Activated CD4-positive, alpha-beta T cell treated with anti-CD3 and anti-CD28 coated beads for 24 hours (primary cell): ENCODE results near the gene MRPL28.
"Not testable (repeated sequence)": the region's sequence is repeated elsewhere in the genome, so short reads cannot be mapped to it uniquely, and the experiment has no call there.

ENCODE experiments used
- DNase-seq, 2 donors: peaks; one replicate each; pipeline ENCODE4 v3.0.0-alpha.2; 2020; ENCODE audit warnings: low read depth in 2 of 2

Gene MRPL28

DNA sequence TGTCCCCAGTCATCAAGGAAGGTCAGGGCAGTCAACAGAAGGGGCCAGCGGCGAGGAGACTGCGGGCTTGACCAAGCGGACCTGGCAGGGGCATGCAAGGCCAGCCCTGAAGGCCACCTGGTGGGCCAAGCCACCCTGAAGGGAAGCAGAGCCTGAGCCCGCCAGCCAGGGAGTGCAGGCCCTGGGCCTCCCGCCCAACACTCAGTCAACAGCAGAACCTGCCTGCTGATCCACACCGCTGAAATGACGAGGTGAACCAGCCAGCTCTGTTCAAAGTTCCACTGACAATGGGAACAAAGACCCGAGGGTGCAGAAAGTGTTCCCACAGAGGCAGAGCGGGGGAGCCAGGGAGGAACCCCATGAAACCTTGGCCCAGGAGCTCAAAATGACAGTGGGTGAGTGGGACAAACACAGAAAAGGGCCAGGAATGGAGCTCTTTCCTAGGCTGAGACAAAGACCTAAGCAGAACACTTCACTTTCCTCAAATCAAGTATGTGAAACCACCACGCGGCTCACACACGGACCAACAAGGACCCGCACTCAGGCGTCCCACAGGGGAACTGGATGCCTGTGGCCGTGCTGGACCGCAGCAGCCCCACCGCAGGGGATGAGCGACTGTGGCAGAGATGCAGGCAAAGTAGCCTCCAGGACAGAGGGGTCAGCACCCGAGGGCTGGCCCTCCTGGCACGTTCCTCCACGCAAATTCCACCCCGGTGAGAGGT is 29.8 kb downstream of the MRPL28 start:
- DNase-seq, result no peak

DNA sequence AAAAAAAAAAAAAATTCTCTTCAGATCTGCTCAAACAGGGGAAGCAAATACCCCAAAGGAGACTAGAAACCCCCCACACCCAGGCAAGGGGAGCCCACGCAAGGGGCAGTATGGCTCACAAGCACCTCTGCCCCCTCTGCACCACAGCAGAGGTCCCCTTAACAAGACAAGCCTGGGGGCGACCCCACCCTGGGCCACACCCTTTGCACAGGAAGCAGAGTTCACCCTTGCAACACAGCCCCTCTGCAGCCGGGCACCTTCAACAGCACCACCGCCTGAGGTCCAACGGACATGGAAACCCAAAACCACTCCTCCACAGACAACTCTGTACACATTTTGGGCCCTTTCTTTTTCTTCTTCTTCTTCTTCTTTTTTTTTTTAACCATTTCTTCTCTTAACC is 30.7 kb downstream of the MRPL28 start:
- no peak for DNase-seq

DNA sequence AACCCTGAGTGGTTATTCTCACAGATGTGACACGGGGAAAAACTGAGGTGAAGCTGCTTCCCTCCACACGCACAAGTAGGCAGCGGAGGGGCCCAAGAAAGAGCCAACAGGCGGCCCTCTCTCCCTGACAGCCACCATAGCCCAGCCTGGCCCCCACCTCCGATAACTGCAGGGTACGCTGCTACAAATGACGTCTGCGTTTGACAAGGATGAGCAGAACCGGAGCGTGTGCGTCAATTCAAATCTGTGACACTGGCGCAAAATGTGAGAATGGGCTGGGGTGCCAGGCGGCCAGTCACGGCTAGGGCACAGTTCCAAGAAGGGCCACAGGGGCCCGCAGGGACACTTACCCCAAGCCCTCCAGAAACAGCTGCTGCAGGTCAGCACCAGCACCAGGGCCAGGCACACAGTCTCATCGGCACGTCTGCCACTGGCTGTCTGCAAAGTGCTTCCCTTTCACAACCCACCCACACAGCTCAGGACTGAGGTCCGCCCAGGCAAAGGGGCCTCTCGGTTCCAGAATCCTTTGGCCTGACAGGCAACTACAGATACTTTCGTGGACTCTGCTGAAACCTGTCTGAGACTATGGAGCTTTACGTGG is 32.3 kb downstream of the MRPL28 start:
- no peak for DNase-seq

DNA sequence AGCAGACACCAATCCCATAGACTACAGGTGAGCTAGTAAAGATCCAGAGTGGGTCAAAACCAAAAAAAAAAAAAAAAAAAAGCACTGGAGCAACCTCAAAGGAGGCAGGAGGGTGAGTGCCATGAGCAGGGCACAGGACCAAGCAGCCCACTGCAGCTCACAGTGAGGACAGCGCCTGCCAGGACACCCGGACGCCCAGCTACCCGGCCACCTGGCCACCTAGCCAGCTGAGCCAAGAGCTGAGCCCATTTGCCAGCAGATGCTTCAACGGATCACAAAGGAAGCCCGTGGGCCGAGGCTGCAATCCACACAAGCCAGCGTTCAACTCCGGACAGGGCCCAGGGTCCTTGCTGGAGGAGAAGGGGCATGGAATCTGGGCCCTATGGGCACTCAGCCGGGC is 32.9 kb downstream of the MRPL28 start:
- no peak for DNase-seq

DNA sequence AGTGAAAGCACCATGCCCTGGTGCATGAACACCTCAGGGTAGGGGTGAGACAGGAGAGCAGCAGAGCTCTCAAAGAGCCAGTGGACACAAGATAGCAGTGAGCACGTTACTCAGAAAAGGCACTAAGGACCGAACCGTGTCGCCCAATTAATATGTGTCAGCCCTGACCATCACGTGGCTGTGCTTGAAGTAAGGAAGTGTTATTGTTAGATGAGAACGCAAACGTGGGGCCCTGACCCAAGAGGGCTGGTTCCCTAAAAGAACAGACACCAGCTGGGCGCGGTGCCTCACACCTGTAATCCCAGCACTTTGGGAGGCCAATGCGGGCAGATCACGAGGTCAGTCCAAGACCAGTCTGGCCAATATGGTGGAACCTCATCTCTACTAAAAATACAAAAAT is 34.1 kb downstream of the MRPL28 start:
- DNase-seq, result no peak

DNA sequence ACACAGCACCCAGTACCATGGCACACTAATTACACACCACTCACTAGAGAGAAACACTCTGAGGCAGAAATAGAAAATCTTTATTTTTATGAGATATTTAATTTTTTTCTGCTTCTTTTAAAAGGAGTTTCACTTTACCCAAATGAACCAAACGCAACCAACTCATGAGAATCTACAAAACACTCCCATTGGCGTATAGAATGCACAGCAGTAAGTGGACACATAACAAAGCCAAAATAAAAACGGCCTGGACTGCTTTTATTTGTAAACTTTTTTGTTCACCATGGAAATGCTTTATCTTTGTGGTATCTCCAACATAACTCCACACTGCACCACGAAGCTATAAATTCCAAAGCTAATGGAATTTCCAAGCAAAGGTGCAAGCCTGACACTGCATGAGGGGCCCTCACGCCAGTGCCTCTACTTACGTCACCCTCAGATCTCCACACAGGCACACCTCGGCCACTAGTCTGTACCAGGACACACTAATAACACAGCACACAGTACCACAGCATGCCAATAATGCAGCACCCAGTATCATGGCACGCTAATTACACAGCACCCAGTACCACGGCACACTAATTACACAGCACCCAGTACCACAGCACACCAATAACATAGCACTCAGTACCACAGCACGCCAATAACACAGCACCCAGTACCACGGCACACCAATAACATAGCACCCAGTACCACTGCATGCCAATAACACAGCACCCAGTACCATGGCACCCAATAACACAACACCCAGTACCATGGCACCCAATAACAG is 35.3 kb downstream of the MRPL28 start:
- DNase-seq, result not testable (repeated sequence)

DNA sequence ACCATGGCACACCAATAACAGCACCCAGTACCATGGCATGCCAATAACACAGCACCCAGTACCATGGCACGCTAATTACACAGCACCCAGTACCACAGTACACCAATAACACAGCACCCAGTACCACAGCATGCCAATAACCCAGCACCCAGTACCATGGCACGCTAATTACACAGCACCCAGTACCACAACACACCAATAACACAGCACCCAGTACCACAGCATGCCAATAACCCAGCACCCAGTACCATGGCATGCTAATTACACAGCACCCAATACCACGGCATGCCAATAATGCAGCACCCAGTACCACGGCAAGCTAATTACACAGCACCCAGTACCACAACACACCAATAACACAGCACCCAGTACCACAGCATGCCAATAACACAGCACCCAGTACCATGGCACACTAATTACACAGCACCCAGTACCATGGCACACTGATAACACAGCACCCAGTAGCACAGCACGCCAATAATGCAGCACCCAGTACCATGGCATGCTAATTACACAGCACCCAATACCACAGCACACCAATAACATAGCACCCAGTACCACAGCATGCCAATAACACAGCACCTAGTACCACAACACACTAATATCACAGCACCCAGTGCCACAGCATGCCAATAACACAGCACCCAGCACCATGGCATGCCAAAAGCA is 36.0 kb downstream of the MRPL28 start:
- DNase-seq, result not testable (repeated sequence)

DNA sequence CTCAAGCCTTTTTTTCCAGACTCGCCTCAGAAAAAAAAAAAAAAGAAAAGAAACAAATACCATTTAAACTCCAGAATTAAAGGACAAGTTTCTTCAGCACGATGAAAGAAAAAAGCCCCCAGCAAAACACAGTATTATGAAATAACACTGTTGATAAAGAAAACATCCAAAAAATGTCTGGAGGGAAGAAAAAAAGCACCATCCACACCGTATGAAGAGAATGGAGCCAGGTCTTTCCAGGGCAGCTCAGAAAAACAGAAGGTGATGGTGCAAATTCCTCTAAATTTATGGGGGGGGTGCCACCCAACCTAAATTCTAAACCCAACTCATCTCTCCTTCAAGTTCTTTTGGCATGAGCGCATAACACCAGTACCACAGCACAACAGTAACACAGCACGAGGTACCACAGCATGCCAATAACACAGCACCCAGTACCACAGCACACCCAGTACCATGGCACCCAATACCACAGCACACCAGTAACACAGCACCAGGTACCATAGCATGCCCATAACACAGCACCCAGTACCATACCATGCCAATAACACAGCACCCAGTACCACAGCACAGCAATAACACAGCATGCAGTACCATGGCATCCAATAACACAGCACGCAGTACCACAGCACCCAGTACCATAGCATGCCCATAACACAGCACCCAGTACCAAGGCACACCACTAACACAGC is 36.8 kb downstream of the MRPL28 start:
- no peak for DNase-seq

DNA sequence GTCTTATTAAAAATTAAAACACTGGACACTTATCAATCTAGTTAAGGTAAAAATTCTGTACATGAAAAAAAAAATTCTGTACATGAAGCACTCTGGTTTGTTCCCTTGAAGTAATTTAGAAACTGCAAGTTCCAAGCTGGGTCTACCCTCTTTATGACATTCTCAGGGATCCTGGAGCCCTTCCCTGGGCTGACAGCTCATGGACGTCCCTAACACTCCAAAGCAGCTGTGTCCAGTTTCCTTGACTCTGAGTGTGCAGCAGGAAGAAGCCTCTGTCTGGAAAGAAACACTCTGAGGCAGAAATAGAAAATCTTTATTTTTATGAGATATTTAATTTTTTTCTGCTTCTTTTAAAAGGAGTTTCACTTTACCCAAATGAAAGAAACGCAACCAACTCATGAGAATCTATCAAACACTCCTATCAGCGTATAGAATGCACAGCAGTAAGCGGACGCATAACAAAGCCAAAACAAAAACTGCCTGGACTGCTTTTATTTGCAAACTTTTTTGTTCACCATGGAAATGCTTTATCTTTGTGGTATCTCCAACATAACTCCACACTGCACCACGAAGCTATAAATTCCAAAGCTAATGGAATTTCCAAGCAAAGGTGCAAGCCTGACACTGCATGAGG is 39.0 kb downstream of the MRPL28 start:
- not testable (repeated sequence) for DNase-seq

DNA sequence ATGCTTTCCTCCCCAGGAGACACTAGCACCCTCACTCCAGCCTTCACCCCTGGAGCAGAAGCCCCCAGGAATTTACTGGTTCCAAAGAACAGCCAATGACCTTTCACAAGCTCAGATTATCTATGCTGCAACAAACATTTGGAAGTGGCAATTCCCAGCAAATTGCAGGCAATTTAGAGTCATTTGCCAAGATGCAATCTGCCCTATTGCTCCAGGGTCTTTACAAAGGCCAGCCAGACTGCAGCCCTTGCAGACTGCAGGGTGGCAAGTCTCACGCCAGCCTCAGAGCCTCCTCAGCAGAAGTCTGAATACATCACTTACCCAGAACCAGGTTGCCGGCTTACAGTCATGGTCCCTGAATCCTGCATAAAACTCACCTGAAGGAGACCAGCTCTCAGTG is 39.6 kb downstream of the MRPL28 start:
- no peak for DNase-seq

DNA sequence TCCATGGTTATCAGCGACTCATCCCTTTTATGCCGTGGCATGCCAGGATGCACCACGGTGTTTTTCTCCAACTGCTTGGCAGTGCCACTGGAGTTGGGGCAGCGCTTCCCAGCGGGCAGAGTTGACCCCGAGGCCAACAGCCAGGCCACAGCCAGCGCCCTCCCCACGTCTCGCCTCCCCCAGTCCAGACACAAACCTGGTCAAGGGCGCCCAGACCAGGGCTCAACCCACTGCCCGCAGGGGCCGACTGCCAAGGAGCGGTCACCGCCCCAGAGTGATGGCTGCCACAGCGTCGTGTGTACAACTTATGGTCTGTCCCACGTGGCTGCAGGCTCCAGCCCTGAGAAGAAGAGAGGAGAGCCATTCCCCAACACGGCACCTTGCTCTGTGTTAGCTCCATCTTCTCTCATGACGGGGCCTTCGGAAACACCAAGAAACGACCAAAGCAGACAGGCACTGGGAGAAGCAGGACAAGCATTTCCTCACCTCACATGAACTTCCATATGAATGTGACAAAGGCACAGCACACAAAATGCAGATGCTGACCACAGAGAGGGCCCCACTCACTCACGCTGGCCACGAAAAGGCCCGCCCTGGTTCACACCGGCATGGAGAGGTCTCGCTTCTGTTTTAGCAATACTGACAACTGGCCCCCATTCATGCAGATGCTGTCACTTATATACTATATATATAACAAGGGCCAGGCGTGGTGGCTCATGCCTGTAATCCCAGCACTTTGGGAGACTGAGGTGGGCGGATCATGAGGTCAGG is 44.8 kb downstream of the MRPL28 start:
- no peak for DNase-seq

DNA sequence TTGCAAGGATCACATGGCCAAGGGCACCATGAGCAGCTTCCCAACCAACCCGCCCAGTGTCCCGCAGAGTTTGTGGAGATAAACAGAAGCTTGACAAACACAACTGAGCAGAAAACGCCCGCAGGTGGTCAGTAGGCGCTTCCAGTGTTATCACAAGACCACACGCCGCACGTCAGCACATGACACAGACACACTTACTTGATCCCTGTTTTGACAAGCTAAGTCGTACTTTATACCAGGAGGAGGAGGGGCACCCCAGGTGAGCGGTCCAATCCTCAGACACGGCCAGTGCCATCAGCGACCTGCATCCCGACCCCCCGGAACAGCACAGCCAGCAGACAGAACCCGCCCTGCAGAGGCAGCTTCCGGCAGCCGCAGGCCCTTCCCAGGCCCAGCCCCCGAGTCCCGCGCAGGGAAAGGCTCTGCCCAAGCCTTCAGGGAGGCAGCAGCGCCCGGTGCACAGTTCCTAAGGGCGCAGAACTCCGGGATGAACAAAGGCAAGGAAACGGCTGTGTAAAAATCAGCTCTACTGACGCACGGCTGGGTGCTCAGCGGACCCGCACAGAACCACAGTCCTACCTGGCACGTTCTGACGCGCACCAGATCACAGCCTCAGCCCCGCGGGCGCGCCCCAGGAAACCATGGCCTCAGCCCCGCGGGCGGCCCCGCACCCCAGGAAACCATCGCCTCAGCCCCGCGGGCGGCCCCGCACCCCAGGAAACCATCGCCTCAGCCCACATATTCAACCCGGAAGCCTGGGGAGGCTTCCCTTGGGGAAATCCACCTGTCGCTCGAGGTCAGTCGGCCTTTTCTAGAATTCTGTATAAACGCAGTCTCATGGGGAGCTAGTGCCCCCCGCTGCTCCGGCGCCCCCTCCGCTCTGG is 45.6 kb downstream of the MRPL28 start:
- DNase-seq, result peak; percentile 23 to 25

DNA sequence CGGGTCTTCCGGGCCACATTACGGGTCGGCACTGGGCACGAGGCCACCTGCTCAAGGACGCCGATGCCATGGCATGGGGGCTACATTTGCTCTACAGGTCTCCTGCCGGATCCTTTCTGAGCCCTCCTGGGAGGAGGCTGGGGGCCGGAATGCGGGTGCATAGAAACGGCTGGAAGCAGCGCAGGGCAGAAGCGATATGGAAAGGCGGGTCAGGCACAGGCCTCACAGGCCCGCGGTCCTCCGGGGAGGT is 46.2 kb downstream of the MRPL28 start:
- no peak for DNase-seq

DNA sequence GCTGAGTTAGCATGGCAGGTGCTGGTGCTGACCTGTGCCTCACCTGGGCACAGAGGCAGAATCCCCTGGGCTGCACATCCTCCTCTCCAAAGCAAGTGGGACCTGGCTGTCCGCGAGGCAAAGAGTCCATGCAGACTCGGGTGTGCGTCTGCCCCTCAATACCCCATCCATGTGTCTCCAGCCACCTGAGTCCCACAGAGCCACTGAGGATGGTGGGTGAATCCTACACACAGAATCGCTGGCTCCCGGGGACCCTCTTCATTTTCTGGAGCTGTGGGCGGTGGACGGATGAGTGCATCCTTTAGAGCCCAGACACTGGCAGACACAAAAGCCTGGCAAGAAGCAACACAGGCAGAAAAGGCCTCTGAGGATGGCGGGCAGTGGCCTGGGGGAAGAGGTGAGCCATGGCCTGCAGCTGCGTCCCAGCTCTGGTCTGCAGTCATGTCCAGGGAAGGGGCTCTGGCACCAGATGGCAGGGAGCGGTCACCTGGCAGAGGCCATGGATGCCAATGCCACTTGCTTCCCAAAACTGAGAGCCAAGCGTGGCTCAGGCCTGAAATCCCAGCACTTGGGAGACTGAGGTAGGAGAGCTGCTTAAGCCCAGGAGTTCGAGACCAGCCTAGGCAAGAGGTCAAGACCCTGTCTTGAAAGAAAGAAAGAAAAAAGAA is 47.7 kb downstream of the MRPL28 start:
- DNase-seq, result no peak

DNA sequence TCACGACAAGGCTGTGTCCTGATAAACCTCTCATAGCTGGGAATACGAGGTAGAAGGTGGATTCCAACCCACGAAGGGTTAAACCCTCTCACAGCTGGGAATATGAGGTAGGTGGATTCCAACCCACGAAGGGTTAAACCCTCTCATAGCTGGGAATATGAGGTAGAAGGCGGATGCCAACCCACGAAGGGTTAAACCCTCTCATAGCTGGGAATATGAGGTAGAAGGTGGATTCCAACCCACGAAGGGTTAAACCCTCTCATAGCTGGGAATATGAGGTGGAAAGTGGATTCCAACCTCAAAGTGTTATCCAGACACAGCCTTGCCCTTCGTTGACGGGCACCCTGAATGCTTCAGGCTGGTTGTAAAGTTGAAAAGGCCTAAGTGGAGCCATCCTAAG is 48.8 kb downstream of the MRPL28 start:
- DNase-seq, result no peak

DNA sequence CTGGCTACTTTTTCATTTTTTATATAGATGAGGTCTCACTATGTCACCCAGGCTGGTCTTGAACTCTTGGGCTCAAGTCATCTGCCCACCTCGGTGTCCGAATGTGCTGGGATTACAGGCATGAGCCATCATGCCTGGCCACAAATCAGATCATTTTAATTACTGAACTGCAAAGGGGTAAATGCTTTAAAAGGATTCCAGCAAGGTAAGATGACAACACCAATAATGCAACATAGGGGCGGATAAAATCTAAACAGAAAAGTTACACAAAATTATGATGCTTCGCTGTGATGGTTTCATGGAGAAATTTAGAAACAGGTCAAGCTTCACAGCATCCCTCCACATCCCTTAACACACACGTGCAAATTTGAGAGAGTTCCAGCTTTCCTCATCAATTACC is 50.1 kb downstream of the MRPL28 start:
- no peak for DNase-seq

DNA sequence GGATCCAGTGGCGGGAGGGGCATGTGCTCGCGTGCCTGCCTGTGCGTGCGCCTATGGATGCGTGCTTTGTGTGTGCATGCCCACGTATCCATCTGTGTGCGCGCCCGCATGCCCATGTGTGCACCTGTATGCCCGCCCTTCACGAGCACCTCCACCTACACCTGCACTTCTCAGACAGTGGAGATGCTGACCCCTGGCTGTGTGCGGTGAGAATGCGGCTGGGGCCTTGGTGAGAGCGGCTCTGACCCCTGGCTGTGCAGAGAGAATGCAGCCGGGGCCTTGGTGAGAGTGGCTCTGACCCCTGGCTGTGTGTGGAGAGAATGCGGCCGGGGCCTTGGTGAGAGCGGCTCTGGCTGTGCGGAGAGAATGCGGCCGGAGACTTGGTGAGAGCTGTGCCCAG is 51.7 kb downstream of the MRPL28 start:
- no peak for DNase-seq

DNA sequence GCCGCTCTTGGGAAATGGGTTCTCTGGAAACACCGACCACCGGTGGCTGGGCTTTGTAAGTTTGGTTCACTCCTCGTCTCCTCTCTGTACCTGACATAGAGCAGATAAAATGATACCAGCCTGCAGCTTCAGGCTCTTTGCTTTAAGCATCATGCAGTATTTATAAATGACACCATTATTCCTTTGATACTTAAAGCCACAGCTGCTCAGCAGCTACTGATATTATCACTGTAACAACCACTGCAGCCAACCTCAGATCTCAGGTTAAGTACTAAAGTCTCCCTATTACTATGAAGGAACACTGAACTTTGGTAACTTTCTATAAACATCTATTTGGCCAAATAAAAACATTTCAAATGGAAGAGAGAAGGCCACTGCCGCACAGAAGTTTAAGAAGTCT is 52.8 kb downstream of the MRPL28 start:
- DNase-seq, result no peak
